Activated naive CD4-positive, alpha-beta T cell treated with anti-CD3 and anti-CD28 coated beads, Interleukin-2, amount 10 ng/mL, durations not matched to agents 7 days and 5 days (primary cell): Measurements from ENCODE around the gene RAP2B.
"Not testable (repeated sequence)": the region's sequence is repeated elsewhere in the genome, so short reads cannot be mapped to it uniquely, and the experiment has no call there.

Experiments
- CTCF ChIA-PET: fragments of 350-600 bp; sonication (Branson Sonifier 250); formaldehyde crosslinking; loops from one replicate; lab custom pipeline; 2021; ENCODE audit warnings: antibody characterized with exemption; lab: Charles Lee
- DNase-seq: peaks from one replicate; pipeline ENCODE4 v3.0.0-alpha.2; 2020
- H3K27ac Mint-ChIP-seq: one replicate; pipeline ENCODE4 v1.8.0; 2021; ENCODE audit warnings: mild to moderate bottlenecking, moderate library complexity, mixed read lengths
- H3K27me3 Mint-ChIP-seq: one replicate; pipeline ENCODE4 v1.8.0; 2021; ENCODE audit warnings: mild to moderate bottlenecking, mixed read lengths
- H3K36me3 Mint-ChIP-seq: one replicate; pipeline ENCODE4 v1.8.0; 2021; ENCODE audit warnings: mixed read lengths
- H3K4me1 Mint-ChIP-seq: one replicate; pipeline ENCODE4 v1.8.0; 2021; ENCODE audit warnings: mixed read lengths
- H3K4me3 Mint-ChIP-seq: one replicate; pipeline ENCODE4 v1.8.0; 2021; ENCODE audit warnings: mild to moderate bottlenecking, moderate library complexity, mixed read lengths
- H3K9me3 Mint-ChIP-seq: one replicate; pipeline ENCODE4 v1.8.0; 2021; ENCODE audit warnings: mixed read lengths

RAP2B gene

GRCh38 chr3:153146191-153147053, 15.6 kb upstream of the RAP2B start:
- Mint-ChIP-seq H3K27ac (no peak overlapping the region), H3K4me1 (peaks cover 11% of the 10 kb centered on the region), H3K27me3 (no peaks in the 10 kb centered on the region), H3K9me3 (peaks cover 3% of the 10 kb centered on the region), H3K36me3 (no peaks in the 10 kb centered on the region), H3K4me3 (no peak overlapping the region)
- DNase-seq = no peak
- CTCF ChIA-PET = no interaction called here

GRCh38 chr3:153150991-153151390, 11.0 kb upstream of the RAP2B start:
- Mint-ChIP-seq H3K36me3 (peaks cover 2% of the 10 kb centered on the region), H3K4me3 (no peak overlapping the region), H3K27ac (no peak overlapping the region), H3K27me3 (peaks cover 4% of the 10 kb centered on the region), H3K9me3 (peaks cover 3% of the 10 kb centered on the region), H3K4me1 (no peaks in the 10 kb centered on the region)
- CTCF ChIA-PET = no interaction called here
- no peak for DNase-seq

GRCh38 chr3:153155786-153156185, 6.2 kb upstream of the RAP2B start:
- H3K36me3 Mint-ChIP-seq, H3K9me3 Mint-ChIP-seq, H3K4me3 Mint-ChIP-seq, H3K27ac Mint-ChIP-seq, DNase-seq, CTCF ChIA-PET, H3K27me3 Mint-ChIP-seq: not testable (repeated sequence)
- peaks cover 15% of the 10 kb centered on the region for H3K4me1 Mint-ChIP-seq

- peaks cover 8% of the 10 kb centered on the region for H3K27me3 Mint-ChIP-seq
- H3K4me1 Mint-ChIP-seq = peaks cover 15% of the 10 kb centered on the region
- no peak overlapping the region for H3K4me3 Mint-ChIP-seq
- peaks cover 8% of the 10 kb centered on the region for H3K36me3 Mint-ChIP-seq
- no peak for DNase-seq
- no peak overlapping the region for H3K27ac Mint-ChIP-seq
- H3K9me3 Mint-ChIP-seq = no peaks in the 10 kb centered on the region
- CTCF ChIA-PET = no interaction called here
These were observed 3.8 kb upstream of the RAP2B start for GRCh38 chr3:153158189-153158588.

- CTCF ChIA-PET = interaction anchor here (1.0 to 1.1 kb wide), 2 partner anchors 131 to 436 kb away, joined by 3 read pairs; no protein-coding TSS in a partner anchor
- peaks cover 16% of the 10 kb centered on the region for H3K36me3 Mint-ChIP-seq
- H3K4me1 Mint-ChIP-seq = peaks cover 20% of the 10 kb centered on the region
- H3K4me3 Mint-ChIP-seq = peak overlapping the region; percentile 95
- no peak for DNase-seq
- peaks cover 8% of the 10 kb centered on the region for H3K27me3 Mint-ChIP-seq
- peak overlapping the region; percentile 99 for H3K27ac Mint-ChIP-seq
- H3K9me3 Mint-ChIP-seq = no peaks in the 10 kb centered on the region
These were observed 2.9 kb upstream of the RAP2B start for GRCh38 chr3:153158961-153159735.

GRCh38 chr3:153159771-153160397, 2.1 kb upstream of the RAP2B start:
- Mint-ChIP-seq H3K36me3 (peaks cover 23% of the 10 kb centered on the region), H3K4me3 (peak overlapping the region; percentile 95), H3K9me3 (no peaks in the 10 kb centered on the region), H3K27me3 (peaks cover 8% of the 10 kb centered on the region), H3K27ac (peak overlapping the region; percentile 99), H3K4me1 (peaks cover 27% of the 10 kb centered on the region)
- CTCF ChIA-PET = interaction anchor here (0.9 to 1.1 kb wide), 3 partner anchors 117 to 435 kb away, joined by 3 to 5 read pairs (median 3); no protein-coding TSS in a partner anchor
- no peak for DNase-seq

GRCh38 chr3:153160451-153161137, 1.4 kb upstream of the RAP2B start:
- DNase-seq = peak; percentile 86
- CTCF ChIA-PET = interaction anchor here (0.7 to 2.3 kb wide), 6 partner anchors 117 to 461 kb away, joined by 3 to 7 read pairs (median 4); no protein-coding TSS in a partner anchor
- Mint-ChIP-seq H3K4me1 (peaks cover 34% of the 10 kb centered on the region), H3K36me3 (peaks cover 29% of the 10 kb centered on the region), H3K27ac (peak overlapping the region; percentile 99), H3K9me3 (no peaks in the 10 kb centered on the region), H3K4me3 (peak overlapping the region; percentile 95), H3K27me3 (peaks cover 8% of the 10 kb centered on the region)

- peak; percentile 96 for DNase-seq
- H3K4me3 Mint-ChIP-seq = peak overlapping the region; percentile 95
- H3K4me1 Mint-ChIP-seq = peaks cover 41% of the 10 kb centered on the region
- no peaks in the 10 kb centered on the region for H3K9me3 Mint-ChIP-seq
- peaks cover 5% of the 10 kb centered on the region for H3K27me3 Mint-ChIP-seq
- peak overlapping the region; percentile 99 for H3K27ac Mint-ChIP-seq
- CTCF ChIA-PET = interaction anchor here (0.6 to 2.3 kb wide), 7 partner anchors 24 to 461 kb away, joined by 3 to 7 read pairs (median 4); no protein-coding TSS in a partner anchor
- peaks cover 34% of the 10 kb centered on the region for H3K36me3 Mint-ChIP-seq
These were observed 800 bp upstream of the RAP2B start for GRCh38 chr3:153161138-153161713.

GRCh38 chr3:153162513-153163392, 727 bp downstream of the RAP2B start:
- peak; percentile 59 for DNase-seq
- CTCF ChIA-PET = interaction anchor here (1.5 to 2.7 kb wide), 4 partner anchors 120 to 133 kb away, joined by 4 to 12 read pairs (median 6); no protein-coding TSS in a partner anchor
- peaks cover 5% of the 10 kb centered on the region for H3K27me3 Mint-ChIP-seq
- H3K4me3 Mint-ChIP-seq = peak overlapping the region; percentile 95
- H3K36me3 Mint-ChIP-seq = peaks cover 47% of the 10 kb centered on the region
- no peaks in the 10 kb centered on the region for H3K9me3 Mint-ChIP-seq
- H3K4me1 Mint-ChIP-seq = peaks cover 55% of the 10 kb centered on the region
- H3K27ac Mint-ChIP-seq = peak overlapping the region; percentile 99

- H3K4me3 Mint-ChIP-seq = peak overlapping the region; percentile 95
- H3K27ac Mint-ChIP-seq = peak overlapping the region; percentile 99
- no peaks in the 10 kb centered on the region for H3K9me3 Mint-ChIP-seq
- peaks cover 50% of the 10 kb centered on the region for H3K36me3 Mint-ChIP-seq
- H3K4me1 Mint-ChIP-seq = peaks cover 60% of the 10 kb centered on the region
- CTCF ChIA-PET = interaction anchor here (1.5 to 2.7 kb wide), 3 partner anchors 120 to 132 kb away, joined by 4 to 12 read pairs (median 5); no protein-coding TSS in a partner anchor
- peaks cover 5% of the 10 kb centered on the region for H3K27me3 Mint-ChIP-seq
- no peak for DNase-seq
These were observed 1.3 kb downstream of the RAP2B start for GRCh38 chr3:153163393-153163724.

- DNase-seq = no peak
- H3K9me3 Mint-ChIP-seq = no peaks in the 10 kb centered on the region
- peak overlapping the region; percentile 99 for H3K27ac Mint-ChIP-seq
- H3K4me1 Mint-ChIP-seq = peaks cover 60% of the 10 kb centered on the region
- peak overlapping the region; percentile 95 for H3K4me3 Mint-ChIP-seq
- peaks cover 52% of the 10 kb centered on the region for H3K36me3 Mint-ChIP-seq
- peaks cover 5% of the 10 kb centered on the region for H3K27me3 Mint-ChIP-seq
- CTCF ChIA-PET = interaction anchor here (0.6 to 2.7 kb wide), 7 partner anchors 9 to 604 kb away, joined by 3 to 12 read pairs (median 4); no protein-coding TSS in a partner anchor
These were observed 1.9 kb downstream of the RAP2B start for GRCh38 chr3:153163756-153164550.
